GM19238 (cell line): ENCODE data around the gene HNRNPU.

Experiments
- DNase-seq: peaks from one replicate; pipeline ENCODE4 v3.0.0; 2011; ENCODE audit warnings: low spot score; ENCODE audit not compliant: insufficient read length

HNRNPU gene

DNA sequence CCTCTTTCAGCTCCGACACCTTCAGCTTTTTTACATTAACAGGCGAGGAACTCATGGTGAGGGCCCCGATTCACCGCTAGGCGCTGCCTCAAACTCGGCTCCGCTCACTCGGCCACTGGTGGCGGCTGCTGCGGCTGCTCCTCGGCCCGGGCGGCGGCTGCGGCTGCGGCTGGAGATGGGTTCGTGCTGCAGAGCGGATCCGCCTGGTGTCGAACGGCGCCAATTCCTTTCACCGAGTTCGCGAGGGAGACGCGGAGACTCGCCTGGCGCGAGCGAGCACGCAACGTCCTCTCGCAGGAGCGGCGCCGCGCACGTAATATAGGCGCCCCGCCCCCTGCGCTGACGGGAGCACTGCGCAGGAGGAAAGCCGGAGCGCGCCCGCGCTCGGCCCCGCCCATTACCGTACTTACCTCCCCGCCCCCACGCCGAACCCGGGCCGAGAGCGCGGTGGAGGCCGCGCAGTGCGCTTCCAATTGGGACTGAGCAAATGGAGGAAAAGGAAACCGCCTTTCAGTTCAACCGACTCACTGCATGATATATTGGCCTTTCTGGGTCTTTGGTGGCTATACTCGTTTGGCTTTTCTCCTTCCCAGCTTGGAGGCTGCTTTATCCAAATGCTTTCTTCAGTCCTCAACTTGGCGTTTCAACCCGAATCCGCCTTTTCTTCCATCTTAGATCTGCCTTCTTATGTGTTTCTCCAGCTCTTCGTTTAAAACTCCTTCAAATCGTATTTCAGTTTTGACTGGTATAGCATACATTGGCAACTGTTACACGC lies at the start of gene HNRNPU:
Gene HNRNPU (minus strand): TSS at position 291 of the 775 bp plus-strand sequence. CDS start 236 bp downstream, at position 55.
- DNase-seq, result peak; percentile 78

- no peak for DNase-seq
Observed at GRCh38 chr1:244913806-244914205, 49.5 kb upstream of the HNRNPU start.

- DNase-seq, result no peak
Observed at GRCh38 chr1:244904119-244904518, 39.8 kb upstream of the HNRNPU start.

DNA sequence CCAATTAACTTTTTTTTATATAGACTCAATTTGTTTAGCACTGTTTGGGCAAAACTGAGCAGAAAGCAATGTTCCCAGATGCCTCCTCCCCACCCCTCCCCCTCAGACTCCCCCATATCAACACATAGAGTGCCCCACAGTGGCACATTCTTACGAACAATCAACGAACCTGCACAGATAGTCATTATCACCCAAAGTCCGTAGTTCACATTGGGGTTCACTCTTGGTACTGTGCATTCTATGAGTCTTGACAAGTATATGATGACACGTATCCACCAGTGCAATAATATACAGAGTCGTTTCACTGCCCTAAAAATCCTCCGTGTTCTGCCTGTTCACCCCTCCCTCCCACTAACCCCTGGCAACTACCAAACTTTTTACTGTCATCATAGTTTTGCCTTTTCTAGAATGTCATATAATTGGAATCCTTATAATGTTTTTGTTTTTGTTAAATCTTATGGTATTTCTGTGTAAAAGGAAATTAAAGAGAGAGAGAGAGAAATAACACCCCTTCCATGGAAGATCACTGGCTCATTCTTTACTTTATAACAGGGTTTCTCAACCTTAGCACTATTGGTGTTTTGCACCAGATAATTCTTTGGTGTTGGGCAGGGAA lies 37.2 kb upstream of the HNRNPU start:
- no peak for DNase-seq

DNA sequence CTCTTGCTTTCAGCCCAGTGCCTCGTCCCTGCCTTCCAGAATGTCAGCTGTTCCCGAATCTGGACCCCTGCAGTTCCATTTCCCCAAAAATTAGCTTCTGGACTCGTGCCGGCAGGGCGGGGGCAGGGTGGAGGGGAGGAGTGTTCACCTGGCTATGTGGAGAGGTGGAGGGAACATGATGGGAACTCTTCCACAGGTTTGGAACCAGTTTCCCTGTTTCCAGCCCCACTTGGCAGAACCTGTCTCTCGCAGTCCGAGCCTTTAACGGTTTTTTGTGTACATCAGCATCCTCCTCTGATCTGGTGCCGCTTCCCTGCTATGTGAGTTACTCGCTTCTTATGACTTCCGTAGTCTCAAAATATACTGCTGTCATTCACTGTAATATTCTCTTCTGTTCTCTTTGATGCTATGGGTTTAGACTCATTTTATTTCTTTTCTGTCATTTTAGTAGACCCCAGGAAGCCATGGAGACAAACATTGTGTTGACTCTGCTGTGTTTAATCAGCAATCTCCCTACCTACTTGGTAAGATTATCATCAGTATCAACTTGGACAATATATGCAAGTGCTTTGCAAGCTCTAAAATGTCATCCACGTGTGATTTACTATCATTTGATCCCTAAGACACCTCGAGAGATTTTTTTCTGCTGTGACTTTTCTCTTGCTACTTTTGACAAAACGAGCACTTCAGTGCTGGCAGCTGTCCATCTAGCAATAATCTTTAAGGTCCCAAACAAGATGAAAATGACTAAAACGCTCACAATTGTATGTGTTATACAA lies 33.3 kb upstream of the HNRNPU start:
- no peak for DNase-seq

- no peak for DNase-seq
Observed at GRCh38 chr1:244896550-244896949, 32.2 kb upstream of the HNRNPU start.

GRCh38 chr1:244893836-244894235 lies 29.5 kb upstream of the HNRNPU start:
- no peak for DNase-seq

DNA sequence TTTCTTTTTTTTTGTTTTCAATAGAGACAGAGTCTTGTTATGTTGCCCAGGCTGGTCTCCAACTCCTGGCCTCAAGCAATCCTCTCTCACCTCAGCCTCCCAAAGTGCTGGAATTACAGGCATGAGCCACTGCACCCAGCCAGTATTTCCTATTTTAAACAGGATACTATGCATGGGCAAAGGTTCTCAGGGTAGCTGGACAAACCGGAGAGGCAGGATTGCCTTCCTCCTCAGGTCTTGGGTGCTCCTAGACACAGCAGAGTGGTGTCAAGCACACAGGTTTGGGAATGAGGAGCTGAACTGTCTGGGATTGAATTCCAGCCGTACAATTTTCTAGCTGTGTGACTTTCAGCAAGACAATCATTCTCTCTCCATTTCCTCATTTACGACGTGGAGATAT lies 22.9 kb upstream of the HNRNPU start:
- DNase-seq, result no peak

- DNase-seq, result no peak
Observed at GRCh38 chr1:244881552-244882280, 17.4 kb upstream of the HNRNPU start.

- DNase-seq, result no peak
Observed at GRCh38 chr1:244878681-244879080, 14.3 kb upstream of the HNRNPU start.

DNA sequence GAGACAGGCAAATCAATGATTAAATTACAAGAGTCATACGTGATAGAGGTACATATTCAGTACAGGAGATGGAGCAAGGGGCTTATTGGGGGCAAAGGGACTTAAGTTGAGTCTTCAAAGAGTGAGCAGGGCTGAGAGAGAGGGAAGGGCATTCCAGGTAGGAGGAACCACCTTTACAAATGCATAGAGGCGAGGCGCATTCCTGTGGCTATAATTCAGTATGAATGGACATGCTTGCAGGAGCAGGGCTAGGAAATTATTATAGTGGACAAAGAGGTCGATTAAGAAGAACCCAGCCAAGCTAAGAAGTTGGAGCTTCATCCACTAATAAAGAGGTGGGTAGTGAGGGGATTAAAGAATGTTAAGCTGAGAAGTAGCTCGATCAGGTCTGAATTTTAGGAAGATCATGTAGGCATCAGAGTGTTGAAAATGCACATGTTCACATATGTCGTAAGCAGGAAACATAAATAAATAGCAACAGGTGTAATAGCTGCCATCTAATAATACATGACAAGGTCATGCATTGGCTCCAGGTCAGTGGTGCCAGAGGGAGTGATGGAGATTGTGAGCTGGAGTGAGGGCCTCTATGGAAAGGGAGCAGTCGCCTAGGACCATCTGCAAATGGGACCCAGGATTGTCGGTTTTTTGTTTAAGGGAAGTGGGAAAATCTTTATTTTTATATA lies 12.0 kb upstream of the HNRNPU start:
- no peak for DNase-seq

- DNase-seq, result no peak
Observed at GRCh38 chr1:244874974-244875579, 10.7 kb upstream of the HNRNPU start.

DNA sequence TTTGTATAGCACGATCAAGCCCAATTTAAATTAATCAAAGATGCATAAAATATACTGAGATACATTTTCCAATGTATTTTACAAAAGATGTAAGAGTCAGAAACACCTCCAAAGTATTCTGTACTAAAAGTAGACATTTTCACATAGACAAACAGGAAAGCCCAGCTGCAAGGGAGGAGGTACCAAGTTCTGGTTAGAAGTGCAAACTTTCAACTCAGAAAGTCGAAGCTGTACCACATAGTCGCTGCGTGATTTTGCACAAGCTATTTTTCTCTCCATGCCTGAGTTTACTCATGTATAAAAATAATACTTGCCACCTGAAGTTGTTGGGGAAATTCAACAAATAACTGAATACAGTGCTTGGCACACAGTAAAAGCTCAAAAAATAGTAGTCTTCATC lies 5.6 kb upstream of the HNRNPU start:
- DNase-seq, result no peak

GRCh38 chr1:244869364-244869827 lies 5.1 kb upstream of the HNRNPU start:
- DNase-seq, result no peak

DNA sequence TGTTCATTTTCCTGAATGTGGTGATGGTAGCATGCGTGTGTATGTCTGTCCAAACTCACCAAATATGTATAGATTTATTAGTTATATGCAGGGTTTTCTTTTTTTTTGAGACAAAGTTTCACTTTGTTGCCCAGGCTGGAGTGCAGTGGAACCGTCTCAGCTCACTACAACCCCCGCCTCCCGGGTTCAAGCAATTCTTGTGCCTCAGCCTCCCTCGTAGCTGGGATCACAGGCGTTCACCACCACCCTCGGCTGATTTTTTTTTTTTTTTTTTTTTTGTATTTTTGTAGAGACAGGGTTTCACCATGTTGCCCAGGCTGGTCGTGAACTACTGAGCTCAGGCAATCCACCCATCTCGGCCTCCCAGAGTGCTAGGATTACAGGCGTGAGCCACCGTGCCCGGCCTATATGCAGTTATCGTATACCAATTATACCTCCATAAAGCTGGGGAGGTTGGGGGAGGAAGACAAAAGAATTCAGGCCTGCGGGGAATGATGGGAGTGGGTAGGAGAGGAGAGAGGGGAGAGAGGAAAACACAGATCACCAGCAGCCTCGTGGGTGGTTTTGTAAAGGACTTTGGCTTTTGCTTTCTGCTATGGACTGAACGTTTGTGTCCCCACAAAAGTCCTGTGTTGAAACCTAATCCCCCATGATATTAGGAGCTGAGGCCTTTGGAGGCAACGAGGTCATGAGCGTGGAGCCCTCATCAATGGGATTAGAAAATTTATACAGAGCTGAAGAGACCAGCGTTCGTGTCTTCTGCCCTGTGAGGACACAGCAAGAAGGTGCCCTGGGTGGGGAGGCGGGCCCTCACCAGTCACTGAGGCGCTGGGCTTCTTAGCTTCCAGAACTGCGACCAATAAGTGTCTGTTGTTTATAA lies 4.4 kb upstream of the HNRNPU start:
- no peak for DNase-seq

DNA sequence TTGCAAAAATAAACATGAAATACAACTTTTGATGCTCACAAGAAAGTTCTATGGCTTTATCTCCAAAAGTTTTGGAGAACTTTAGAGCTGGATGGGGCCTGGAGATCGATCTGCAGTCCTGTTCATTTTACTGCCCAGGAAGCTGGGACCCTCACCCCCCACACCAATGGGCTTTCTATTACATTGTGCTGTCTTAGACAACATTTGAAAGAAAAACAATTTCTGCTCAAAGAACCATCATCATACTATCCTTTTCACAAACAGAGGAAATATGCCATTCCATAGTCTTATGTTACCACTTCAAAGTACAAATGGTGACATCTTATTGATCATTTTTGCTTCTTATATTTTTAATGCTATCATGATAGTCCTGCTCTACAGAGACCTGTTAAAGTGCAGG lies 2.0 kb upstream of the HNRNPU start:
- no peak for DNase-seq

DNA sequence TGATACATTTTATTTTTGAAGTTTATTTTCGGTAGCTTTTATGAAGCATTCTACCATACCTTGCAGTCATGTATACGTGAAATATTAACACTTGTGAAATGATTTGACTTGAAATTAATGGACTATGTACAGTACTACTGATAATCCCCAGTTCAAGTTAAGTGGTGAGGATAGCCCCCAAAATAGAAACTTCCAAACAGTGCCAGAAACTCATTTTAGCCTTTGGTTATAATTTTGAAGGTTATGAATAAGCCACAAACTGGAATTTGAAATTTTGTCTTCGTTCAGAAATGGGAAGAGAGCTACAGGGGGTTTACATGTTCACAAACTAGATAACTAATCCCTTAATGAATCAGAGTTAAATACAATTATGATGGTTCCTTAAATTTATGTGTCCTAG lies 1.5 kb upstream of the HNRNPU start:
- DNase-seq, result no peak

DNA sequence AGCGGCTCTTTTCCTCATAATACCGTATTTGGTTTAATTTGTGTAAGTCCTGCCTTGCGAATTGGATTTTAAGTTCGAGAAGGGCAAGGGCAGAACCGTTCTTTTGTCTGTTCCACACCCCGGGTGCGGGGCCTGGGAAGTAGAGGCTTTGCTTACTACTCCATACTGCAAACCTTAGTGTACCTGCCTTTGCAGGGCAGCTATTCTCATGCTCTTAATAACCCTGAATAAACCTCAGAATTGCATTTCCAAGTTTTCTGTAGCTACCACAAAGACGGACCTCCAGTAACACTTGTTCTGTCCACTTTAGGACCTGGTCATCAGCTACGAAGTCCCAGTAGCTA lies 657 bp upstream of the HNRNPU start:
- no peak for DNase-seq

DNA sequence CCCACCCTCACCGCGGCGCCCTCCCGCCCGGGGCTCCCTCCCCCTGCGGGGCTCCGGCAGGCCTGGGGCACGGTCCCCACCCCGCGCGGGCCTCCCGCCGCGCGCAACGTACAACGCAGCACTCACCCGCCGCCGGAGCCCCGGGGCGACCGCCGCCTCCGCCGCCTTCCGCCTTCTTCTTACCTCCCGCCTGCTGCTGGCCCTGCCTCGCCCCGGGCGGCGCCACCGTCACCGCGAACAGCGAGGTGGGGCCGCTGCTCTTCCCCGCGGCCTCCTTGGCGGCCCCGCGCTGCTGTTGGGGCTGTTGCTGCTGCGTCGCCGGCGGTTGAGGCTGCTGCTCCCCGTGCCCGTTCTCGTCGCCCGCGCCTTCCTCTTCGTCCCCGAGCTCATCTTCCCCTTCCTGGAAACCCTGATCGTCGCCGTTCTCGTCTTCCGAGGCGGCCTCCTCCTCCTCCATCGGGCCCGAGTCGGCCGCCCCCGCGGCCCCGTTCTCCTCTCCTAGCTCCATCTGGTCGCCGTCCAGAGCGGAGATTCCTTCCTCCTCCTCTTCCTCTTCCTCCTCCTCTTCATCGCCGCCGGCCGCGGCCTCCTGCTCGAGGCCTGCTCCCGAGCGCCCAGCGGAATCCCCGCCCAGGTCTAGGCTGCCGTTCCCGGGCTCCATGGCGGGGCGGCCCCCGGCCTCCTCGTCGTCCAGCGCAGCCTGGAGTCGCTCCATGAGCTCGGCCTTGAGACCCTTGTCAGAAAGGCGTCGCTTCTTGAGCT lies 671 bp downstream of the HNRNPU start:
- DNase-seq, result no peak
